Endothelial cell (in vitro differentiated cells): ENCODE results near the gene DOCK1. TPM values are rescaled to one million over a fixed set of nuclear protein-coding genes. Genes with fewer than 3 reads are reported as not detected.

ENCODE experiments used
- DNase-seq: peaks from one replicate; pipeline ENCODE4 v3.0.0; 2021; ENCODE audit warnings: low spot score
- H3K27ac Mint-ChIP-seq: one replicate; pipeline ENCODE4 v1.8.0; 2021; ENCODE audit warnings: mixed read lengths, inconsistent platforms; ENCODE audit not compliant: unreplicated experiment
- H3K27me3 Mint-ChIP-seq: one replicate; pipeline ENCODE4 v1.8.0; 2021; ENCODE audit warnings: mild to moderate bottlenecking, moderate library complexity, mixed read lengths, inconsistent platforms; ENCODE audit not compliant: unreplicated experiment
- H3K36me3 Mint-ChIP-seq: one replicate; pipeline ENCODE4 v1.8.0; 2021; ENCODE audit warnings: mild to moderate bottlenecking, low read depth, mixed read lengths, inconsistent platforms; ENCODE audit not compliant: unreplicated experiment
- H3K4me1 Mint-ChIP-seq: one replicate; pipeline ENCODE4 v1.8.0; 2021; ENCODE audit warnings: mild to moderate bottlenecking, mixed read lengths, inconsistent platforms; ENCODE audit not compliant: unreplicated experiment
- H3K4me3 Mint-ChIP-seq: one replicate; pipeline ENCODE4 v1.8.0; 2021; ENCODE audit warnings: mild to moderate bottlenecking, mixed read lengths, inconsistent platforms; ENCODE audit not compliant: unreplicated experiment
- H3K9me3 Mint-ChIP-seq: one replicate; pipeline ENCODE4 v1.8.0; 2021; ENCODE audit warnings: mixed read lengths, inconsistent platforms; ENCODE audit not compliant: unreplicated experiment
- total RNA-seq: library from RNA; stranded (reverse); fragmentation: NEBNext Ultra II Directional; extraction: Animal tissue kit (Norgen Biotek cat#: 25700); gene quantifications from one replicate; pipeline ENCODE4 v1.2.1, GENCODE V29; 2021; ENCODE audit not compliant: unreplicated experiment
- TF ChIP-seq, protein P1 (sequence below): fragments of 200-600 bp; sonication (generic); IDR thresholded peaks from one replicate; pipeline ENCODE4 v1.5.0; 2021; ENCODE audit warnings: antibody characterized with exemption; ENCODE audit not compliant: unreplicated experiment

DOCK1 gene
- total RNA-seq, 1 donor from 2014 or later, result 116 TPM

DNA sequence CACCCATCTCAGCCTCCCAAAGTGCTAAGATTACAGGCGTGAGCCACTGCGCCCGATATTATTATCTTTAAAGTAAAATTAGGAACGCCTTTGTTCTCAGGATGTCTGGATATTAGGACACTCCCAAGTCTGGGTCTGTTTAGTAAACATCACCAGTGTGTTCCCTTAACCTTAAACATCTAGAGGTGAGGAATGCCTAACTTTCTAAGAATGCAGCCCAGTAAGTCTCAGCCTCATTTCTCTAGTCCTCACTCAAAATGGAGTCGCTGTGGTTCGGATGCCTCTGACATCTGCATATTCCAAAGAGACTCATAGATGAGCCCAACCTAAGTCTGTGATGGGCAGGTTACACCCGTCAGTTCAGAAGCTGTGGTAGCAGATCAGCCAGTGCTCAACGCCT is 295.4 kb downstream of the DOCK1 start:
- H3K9me3 Mint-ChIP-seq, result no peaks in the 10 kb centered on the region

DNA sequence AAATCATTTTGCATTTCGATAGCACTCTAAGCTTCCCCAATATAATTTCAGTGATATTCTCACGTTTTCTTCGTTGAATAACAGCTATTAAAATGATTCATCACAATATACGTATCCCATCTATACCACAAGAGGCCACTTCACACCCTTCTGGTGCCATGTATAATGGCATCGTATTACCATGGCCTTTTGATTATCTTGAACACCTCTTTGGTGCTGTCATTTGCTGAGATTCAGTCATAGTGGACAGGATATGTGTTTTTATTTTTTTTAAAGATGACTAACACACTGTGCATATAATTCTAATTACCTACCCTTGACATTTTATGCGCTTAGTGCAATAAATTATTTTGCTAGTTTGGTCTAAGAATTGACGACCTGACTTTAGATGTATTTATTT is 297.8 kb downstream of the DOCK1 start:
- Mint-ChIP-seq H3K4me1 (peaks cover 10% of the 10 kb centered on the region), H3K27ac (no peak overlapping the region), H3K9me3 (no peaks in the 10 kb centered on the region)

More for the DNA sequence above, 295.4 kb downstream of the DOCK1 start:
- DNase-seq, result no peak
- H3K27me3 Mint-ChIP-seq, result peaks cover 4% of the 10 kb centered on the region
- H3K4me3 Mint-ChIP-seq, result no peak overlapping the region
- H3K4me1 Mint-ChIP-seq, result peaks cover 12% of the 10 kb centered on the region
- TF ChIP-seq, protein P1, sequence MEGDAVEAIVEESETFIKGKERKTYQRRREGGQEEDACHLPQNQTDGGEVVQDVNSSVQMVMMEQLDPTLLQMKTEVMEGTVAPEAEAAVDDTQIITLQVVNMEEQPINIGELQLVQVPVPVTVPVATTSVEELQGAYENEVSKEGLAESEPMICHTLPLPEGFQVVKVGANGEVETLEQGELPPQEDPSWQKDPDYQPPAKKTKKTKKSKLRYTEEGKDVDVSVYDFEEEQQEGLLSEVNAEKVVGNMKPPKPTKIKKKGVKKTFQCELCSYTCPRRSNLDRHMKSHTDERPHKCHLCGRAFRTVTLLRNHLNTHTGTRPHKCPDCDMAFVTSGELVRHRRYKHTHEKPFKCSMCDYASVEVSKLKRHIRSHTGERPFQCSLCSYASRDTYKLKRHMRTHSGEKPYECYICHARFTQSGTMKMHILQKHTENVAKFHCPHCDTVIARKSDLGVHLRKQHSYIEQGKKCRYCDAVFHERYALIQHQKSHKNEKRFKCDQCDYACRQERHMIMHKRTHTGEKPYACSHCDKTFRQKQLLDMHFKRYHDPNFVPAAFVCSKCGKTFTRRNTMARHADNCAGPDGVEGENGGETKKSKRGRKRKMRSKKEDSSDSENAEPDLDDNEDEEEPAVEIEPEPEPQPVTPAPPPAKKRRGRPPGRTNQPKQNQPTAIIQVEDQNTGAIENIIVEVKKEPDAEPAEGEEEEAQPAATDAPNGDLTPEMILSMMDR, result no peak
- no peak overlapping the region for H3K27ac Mint-ChIP-seq
- H3K36me3 Mint-ChIP-seq, result peaks cover 3% of the 10 kb centered on the region

DNA sequence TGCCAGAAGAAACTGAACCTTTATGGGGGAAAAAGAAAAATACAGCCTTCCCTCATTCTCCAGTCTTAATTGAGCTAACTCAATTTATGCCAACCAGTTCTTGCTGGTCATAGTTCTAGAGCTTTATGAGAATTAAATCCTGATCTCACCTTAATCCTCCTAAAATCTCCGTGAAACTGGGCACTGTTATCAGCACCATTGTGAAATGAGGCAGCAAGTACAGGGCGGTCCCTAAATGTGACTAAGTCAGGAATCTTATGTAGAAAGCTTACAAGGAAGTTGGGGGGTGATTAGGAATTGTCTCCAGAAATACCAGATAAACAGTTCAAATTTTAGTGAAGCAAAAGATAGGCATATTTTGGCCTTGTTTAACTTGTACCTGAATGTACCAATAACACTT is 301.9 kb downstream of the DOCK1 start:
- no peak for DNase-seq

More for the DNA sequence above, 297.8 kb downstream of the DOCK1 start:
- no peaks in the 10 kb centered on the region for H3K27me3 Mint-ChIP-seq
- H3K4me3 Mint-ChIP-seq, result no peak overlapping the region
- TF ChIP-seq, protein P1, result no peak
- DNase-seq, result no peak
- peaks cover 3% of the 10 kb centered on the region for H3K36me3 Mint-ChIP-seq

DNA sequence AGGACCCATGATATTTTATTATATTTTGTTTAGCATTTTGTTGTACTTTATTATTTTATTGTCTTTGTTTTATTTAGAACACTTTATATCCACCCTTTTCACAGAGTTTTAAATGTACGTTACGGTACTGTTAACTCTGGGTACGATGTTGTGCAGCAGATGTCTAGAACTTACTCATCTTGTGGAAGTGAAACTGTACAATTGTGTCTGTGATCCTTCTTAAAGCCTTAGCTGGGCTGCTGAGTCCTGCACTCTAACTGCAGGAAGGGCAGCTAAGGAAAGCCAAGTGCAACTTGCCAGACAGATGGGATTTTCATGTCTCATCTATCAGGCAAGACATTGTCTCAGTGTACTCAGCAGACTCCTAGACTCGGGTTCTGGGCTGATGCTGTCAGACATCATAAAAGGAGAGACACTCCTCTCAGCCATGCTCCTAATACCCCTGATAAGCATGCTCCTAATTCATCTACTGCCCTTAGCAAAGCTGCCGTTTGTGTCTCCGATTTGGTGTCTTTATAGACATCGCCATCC is 305.8 kb downstream of the DOCK1 start:
- H3K9me3 Mint-ChIP-seq, result no peaks in the 10 kb centered on the region
- H3K27ac Mint-ChIP-seq, result peak overlapping the region; percentile 100

More for the DNA sequence above, 301.9 kb downstream of the DOCK1 start:
- TF ChIP-seq, protein P1, result no peak
- Mint-ChIP-seq H3K9me3 (no peaks in the 10 kb centered on the region), H3K27ac (no peak overlapping the region), H3K27me3 (peaks cover under 1% of the 10 kb centered on the region), H3K4me3 (no peak overlapping the region), H3K36me3 (peaks cover 3% of the 10 kb centered on the region), H3K4me1 (peaks cover 38% of the 10 kb centered on the region)

DNA sequence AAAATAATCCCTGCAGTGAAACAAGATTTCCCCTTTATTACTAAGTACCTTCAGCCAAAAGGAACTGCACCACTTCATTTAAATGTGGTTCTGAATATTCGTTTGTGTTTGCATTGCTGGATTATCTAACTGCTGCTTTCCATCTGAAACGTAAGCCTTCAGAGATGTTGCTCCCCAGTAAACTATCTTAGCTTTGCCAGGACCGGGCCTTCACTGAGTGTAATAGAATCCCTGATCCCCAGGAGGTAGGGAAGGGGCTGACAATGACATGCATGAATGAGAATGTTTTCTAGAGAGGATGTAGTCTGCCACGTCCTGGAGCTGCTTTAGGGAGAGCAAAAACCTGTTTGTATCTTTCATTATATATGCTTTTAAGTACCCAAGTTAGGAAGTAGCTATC is 310.6 kb downstream of the DOCK1 start:
- H3K4me3 Mint-ChIP-seq, result no peak overlapping the region
- TF ChIP-seq, protein P1, result no peak
- H3K27me3 Mint-ChIP-seq, result peaks cover 4% of the 10 kb centered on the region
- peaks cover 4% of the 10 kb centered on the region for H3K9me3 Mint-ChIP-seq
- no peak for DNase-seq
- peak overlapping the region; percentile 40 for H3K27ac Mint-ChIP-seq
- peaks cover 4% of the 10 kb centered on the region for H3K36me3 Mint-ChIP-seq
- H3K4me1 Mint-ChIP-seq, result peaks cover 59% of the 10 kb centered on the region

More for the DNA sequence above, 305.8 kb downstream of the DOCK1 start:
- Mint-ChIP-seq H3K4me1 (peaks cover 73% of the 10 kb centered on the region), H3K36me3 (peaks cover 4% of the 10 kb centered on the region), H3K4me3 (peak overlapping the region; percentile 80), H3K27me3 (peaks cover 4% of the 10 kb centered on the region)
- TF ChIP-seq, protein P1, result no peak
- DNase-seq, result no peak
